ENCODE data around the gene CNR1.

CNR1 gene

DNA sequence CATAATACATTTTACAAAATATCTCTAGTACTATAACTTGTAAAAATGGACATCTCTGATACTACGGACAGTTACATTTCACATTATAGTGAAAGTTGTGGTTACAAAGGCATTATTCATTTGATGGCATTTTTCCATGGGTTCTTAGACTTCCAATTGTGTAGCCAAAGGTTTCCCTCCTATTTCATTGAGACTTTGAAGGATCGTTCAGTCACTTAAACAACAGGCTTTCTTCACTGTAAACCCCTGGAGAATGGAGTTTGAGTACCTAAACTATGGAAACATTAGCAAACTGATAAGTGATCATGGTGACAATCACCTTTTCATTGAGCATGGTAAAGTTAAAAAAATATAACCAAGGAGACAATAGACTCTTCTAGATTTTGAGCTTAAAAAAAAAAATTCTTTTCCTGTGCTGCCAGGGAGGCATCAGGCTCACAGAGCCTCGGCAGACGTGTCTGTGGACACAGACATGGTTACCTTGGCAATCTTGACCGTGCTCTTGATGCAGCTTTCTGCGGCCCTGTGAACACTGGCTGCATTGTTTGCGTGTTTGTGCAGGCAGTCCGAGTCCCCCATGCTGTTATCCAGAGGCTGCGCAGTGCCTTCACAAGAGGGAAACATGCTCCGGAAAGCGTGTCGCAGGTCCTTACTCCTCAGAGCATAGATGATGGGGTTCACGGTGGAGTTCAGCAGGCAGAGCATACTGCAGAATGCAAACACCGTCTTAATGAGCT lies 22.6 kb downstream of the CNR1 start:
- no peak for FAIRE-seq

- no peak for FAIRE-seq
Observed at GRCh38 chr6:88142297-88142668, 23.9 kb downstream of the CNR1 start.

DNA sequence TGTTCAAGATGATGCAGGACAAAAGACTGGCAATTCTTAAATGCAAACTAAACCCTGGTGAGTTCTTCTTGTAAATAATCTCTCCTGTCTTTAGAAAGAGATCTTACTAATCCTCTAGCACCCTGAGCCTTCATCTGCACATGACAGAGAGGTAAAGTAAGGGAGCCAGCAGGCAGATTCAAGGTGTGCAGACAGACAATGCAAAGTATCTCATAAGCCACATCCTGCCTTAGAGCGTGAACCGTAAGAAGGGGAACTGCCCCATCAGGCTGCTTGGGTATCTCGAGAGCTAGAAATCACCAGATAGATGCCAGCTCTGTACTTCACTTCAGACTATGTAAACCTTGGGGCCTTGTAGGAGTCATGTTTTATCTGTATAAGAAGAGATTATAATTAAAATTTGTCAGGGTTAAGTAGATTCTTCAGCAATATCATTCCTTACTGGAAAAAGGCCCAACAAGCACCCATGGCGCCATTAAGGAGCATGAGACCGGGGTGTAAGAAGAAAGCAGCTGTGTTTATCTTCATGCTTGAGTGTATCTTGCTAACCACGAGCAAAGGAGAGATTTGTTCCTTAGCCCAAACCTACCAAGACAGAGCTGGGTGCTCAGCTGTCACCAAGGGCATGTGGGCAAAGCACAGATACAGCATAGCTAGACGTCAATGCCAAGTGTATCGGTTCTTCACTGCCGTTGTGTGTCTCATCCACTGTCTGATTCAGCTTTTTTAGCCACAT lies 24.4 kb downstream of the CNR1 start:
- FAIRE-seq, result no peak

DNA sequence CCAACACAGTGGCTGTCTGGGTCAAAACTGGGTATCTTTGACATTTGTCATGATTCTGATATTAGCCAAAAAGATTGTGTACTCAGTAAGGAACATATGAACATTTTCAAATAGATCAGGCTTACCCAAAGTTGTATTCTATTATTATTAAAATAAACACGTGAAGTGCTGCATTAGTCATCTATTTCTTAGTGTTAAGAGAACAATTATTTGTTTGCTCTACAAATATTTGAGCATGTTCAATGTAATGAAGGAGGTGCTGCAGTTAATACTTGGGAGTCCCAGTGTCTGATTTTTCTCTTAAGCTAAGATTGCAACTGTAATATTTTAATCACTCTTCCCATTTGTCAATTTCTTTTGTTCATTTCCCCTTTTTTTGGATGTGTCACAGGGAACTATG lies 28.2 kb downstream of the CNR1 start:
- FAIRE-seq, result no peak

GRCh38 chr6:88135578-88136114 lies 30.5 kb downstream of the CNR1 start:
- FAIRE-seq, result no peak

- FAIRE-seq, result no peak
Observed at GRCh38 chr6:88134575-88134974, 31.6 kb downstream of the CNR1 start.

DNA sequence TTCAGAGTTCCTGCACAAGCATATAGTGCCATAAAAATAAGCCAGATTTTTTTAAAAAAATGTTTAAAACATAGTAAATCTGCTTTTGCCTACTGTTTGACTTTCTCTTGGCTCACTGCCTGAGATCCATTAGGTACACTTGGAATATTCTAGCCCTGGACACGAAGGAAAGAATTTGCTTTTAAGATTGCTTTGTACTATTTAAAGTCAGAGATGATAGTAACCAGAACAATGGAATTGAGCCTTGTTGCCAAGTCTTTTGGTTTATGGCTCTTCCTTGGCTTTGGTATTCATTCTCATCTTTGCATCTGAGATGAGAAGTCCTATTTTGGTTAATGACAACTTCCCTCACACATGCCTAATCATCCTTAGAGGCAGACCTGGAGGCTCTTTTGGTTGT lies 32.4 kb downstream of the CNR1 start:
- no peak for FAIRE-seq

DNA sequence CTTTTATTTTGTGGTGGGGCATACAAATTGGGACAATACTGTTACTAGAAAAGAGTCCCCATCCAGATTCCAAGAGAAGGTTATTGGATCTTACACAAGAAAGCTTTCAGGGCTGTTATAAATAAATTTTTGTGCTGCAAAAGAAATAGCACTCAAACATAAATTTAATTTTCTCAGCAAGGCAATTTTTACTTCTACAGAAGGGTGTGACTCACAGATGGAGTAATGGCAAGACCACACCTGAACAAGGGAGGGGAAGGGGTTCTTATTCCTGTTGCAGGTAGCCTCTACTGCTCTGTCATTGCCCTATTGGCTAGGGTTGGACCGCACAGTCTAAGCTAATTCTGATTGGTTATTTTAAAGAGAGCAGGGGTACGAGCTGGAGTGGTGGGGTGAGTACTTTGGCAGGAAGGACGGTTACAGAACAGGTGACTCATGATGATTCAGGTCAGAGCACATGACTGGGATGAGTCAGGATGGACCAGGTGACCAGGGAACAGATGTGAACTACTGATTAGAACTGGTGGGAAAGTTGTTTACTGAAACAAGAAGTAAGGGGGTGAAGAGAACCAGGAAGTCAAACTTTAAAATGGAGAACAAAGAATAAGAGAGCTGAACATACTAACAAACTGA lies 41.1 kb downstream of the CNR1 start:
- no peak for FAIRE-seq

DNA sequence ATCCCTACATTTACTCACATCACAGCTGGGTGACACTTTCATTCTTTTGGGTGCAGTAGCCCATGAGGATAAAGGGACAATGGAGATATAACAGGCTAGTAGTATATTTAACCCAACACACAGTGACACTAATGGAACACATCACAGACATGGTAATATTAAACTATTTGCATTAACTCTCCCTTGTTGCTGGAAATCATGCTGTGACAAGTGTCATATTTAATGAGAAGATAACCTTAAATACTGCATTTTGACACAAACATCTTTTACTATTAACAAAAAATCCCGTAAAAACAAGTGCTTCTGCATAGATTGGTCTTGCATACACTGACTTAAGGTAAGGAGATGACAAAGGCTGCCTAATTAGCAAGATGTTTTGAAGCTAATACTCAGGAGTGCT lies 45.5 kb downstream of the CNR1 start:
- FAIRE-seq, result no peak

GRCh38 chr6:88119769-88120168 lies 46.4 kb downstream of the CNR1 start:
- no peak for FAIRE-seq

GRCh38 chr6:88116276-88116675 lies 49.9 kb downstream of the CNR1 start:
- FAIRE-seq, result no peak

DNA sequence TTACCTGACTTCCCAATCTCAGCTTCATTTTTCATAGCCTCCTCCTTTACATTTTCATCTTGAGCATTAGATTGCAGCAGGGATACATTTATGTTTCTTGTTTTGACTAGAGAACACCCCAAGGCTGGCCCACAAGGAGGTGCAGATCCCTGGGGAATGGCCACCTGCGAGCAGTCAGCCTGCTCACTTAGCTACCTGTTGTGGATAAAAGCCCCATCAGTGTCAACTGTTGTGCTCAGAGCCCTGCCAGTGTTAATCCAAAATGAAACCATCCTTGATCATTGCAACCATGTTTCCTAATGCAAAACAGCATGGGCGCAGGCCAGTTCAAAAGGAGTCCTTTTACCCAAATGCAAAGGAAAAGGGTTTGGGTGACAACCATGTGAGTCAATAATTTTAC lies 50.8 kb downstream of the CNR1 start:
- FAIRE-seq, result no peak

- FAIRE-seq, result no peak
Observed at GRCh38 chr6:88114838-88115237, 51.3 kb downstream of the CNR1 start.

- no peak for FAIRE-seq
Observed at GRCh38 chr6:88111991-88112390, 54.2 kb downstream of the CNR1 start.

DNA sequence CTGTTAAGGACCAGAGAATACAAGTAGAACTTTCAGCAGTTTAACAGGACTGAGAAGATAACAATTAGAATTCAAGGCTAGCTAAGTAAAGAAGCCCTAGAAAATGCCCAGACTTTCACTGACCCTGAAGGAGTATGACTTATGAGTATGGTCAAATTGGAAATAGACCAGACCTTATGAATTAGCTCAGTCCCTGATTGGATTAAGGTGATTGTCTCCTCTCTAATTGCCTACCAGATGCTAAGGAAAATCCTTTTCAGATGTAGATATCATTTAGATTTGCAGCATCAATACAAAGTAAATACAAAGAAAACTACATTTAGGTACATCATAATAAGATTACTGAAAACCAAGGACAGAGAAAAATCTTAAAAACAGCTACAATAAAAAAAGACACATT lies 58.9 kb downstream of the CNR1 start:
- no peak for FAIRE-seq

GRCh38 chr6:88105741-88106340 lies 60.3 kb downstream of the CNR1 start:
- FAIRE-seq, result no peak

All from A204.1 (cell line).